H9 (cell line): ENCODE measurements around the gene OR1L6. TPM values are rescaled to one million over a fixed set of nuclear protein-coding genes. Genes with fewer than 3 reads are reported as not detected.

Experiments
- DNase-seq: peaks from one replicate; pipeline ENCODE4 v3.0.0-alpha.2; 2017
- H2AFZ ChIP-seq: one replicate; pipeline ENCODE4 v1.6.1; 2013; ENCODE audit warnings: mild to moderate bottlenecking, low read length, control low read depth, moderate library complexity
- H2AK5ac ChIP-seq: 2 replicates; pipeline ENCODE4 v1.6.1; 2013; ENCODE audit warnings: low read length, control low read depth, mixed read lengths; ENCODE audit not compliant: insufficient read length
- H2BK120ac ChIP-seq: one replicate; pipeline ENCODE4 v1.6.1; 2013; ENCODE audit warnings: low read depth, mild to moderate bottlenecking, low read length, control low read depth, inconsistent platforms; ENCODE audit not compliant: poor library complexity, severe bottlenecking
- H2BK12ac ChIP-seq: 2 replicates; pipeline ENCODE4 v1.6.1; 2013; ENCODE audit warnings: low read length, control low read depth, mixed read lengths, low read depth; ENCODE audit not compliant: insufficient read length
- H2BK15ac ChIP-seq: 2 replicates; pipeline ENCODE4 v1.6.1; 2013; ENCODE audit warnings: low read depth, low read length, control low read depth
- H2BK20ac ChIP-seq: one replicate; pipeline ENCODE4 v1.6.1; 2013; ENCODE audit warnings: low read depth, mild to moderate bottlenecking, low read length, control low read depth, inconsistent platforms; ENCODE audit not compliant: poor library complexity, severe bottlenecking
- H2BK5ac ChIP-seq: 2 replicates; pipeline ENCODE4 v1.6.1; 2013; ENCODE audit warnings: low read length, control low read depth, mixed read lengths; ENCODE audit not compliant: insufficient read length
- H3K14ac ChIP-seq: 2 replicates; pipeline ENCODE4 v1.6.1; 2013; ENCODE audit warnings: low read length, control low read depth; ENCODE audit not compliant: insufficient read depth
- H3K18ac ChIP-seq: 2 replicates; pipeline ENCODE4 v1.6.1; 2013; ENCODE audit warnings: low read depth, mild to moderate bottlenecking, mixed read lengths, low read length, control low read depth; ENCODE audit not compliant: insufficient read length
- H3K23ac ChIP-seq: 2 replicates; pipeline ENCODE4 v1.6.1; 2013; ENCODE audit warnings: low read length, control low read depth, mixed read lengths, low read depth; ENCODE audit not compliant: insufficient read length
- H3K23me2 ChIP-seq: 2 replicates; pipeline ENCODE4 v1.6.1; 2013; ENCODE audit warnings: low read depth, mild to moderate bottlenecking, mixed read lengths, low read length, control low read depth; ENCODE audit not compliant: insufficient read length, poor library complexity, severe bottlenecking
- H3K27ac ChIP-seq: 2 replicates; pipeline ENCODE4 v1.5.1; 2013; ENCODE audit warnings: low read length, control low read depth, mixed read lengths, low read depth; ENCODE audit not compliant: insufficient read length
- H3K27me3 ChIP-seq: 2 replicates; pipeline ENCODE4 v1.6.1; 2013; ENCODE audit warnings: low read length, control low read depth, inconsistent platforms; ENCODE audit not compliant: insufficient read depth
- H3K4ac ChIP-seq: 2 replicates; pipeline ENCODE4 v1.6.1; 2013; ENCODE audit warnings: low read depth, mild to moderate bottlenecking, control low read depth, inconsistent platforms, low read length, moderate library complexity
- H3K4me1 ChIP-seq: 2 replicates; pipeline ENCODE4 v1.6.1; 2013; ENCODE audit warnings: low read length, control low read depth, inconsistent platforms; ENCODE audit not compliant: insufficient read depth
- H3K4me2 ChIP-seq: 2 replicates; pipeline ENCODE4 v1.6.1; 2013; ENCODE audit warnings: low read length, control low read depth, mixed read lengths; ENCODE audit not compliant: insufficient read length, insufficient read depth
- H3K56ac ChIP-seq: 2 replicates; pipeline ENCODE4 v1.6.1; 2013; ENCODE audit warnings: low read depth, mild to moderate bottlenecking, mixed read lengths, low read length, control low read depth; ENCODE audit not compliant: insufficient read length
- H3K79me1 ChIP-seq: 2 replicates; pipeline ENCODE4 v1.6.1; 2013; ENCODE audit warnings: low read depth, mild to moderate bottlenecking, moderate library complexity, low read length, control low read depth, inconsistent platforms; ENCODE audit not compliant: insufficient read depth, poor library complexity, severe bottlenecking
- H3K79me2 ChIP-seq: 2 replicates; pipeline ENCODE4 v1.6.1; 2013; ENCODE audit warnings: low read length, control low read depth, inconsistent platforms; ENCODE audit not compliant: insufficient read depth
- H3K9ac ChIP-seq: 2 replicates; pipeline ENCODE4 v1.6.1; 2013; ENCODE audit warnings: low read length, control low read depth, mixed read lengths; ENCODE audit not compliant: insufficient read length; ENCODE audit errors: extremely low read depth
- H3K9me3 ChIP-seq: one replicate; pipeline ENCODE4 v1.6.1; 2013; ENCODE audit warnings: low read depth, low read length, inconsistent platforms; ENCODE audit not compliant: control insufficient read depth
- H3T11ph ChIP-seq: one replicate; pipeline ENCODE4 v1.6.1; 2013; ENCODE audit warnings: mild to moderate bottlenecking, low read length, control low read depth, inconsistent platforms
- H4K20me1 ChIP-seq: one replicate; pipeline ENCODE4 v1.6.1; 2013; ENCODE audit not compliant: control insufficient read depth, insufficient read length, insufficient read depth
- H4K5ac ChIP-seq: 2 replicates; pipeline ENCODE4 v1.6.1; 2013; ENCODE audit warnings: low read depth, mild to moderate bottlenecking, mixed read lengths, low read length, control low read depth; ENCODE audit not compliant: insufficient read length
- H4K8ac ChIP-seq: replicated peaks from 2 replicates; pipeline ENCODE4 v1.6.1; 2013; ENCODE audit warnings: low read length, control low read depth, mixed read lengths, low read depth; ENCODE audit not compliant: insufficient read length
- H4K91ac ChIP-seq: 2 replicates; pipeline ENCODE4 v1.6.1; 2013; ENCODE audit warnings: low read depth, mild to moderate bottlenecking, moderate library complexity, mixed read lengths, low read length, control low read depth; ENCODE audit not compliant: insufficient read length
- H3K27ac Mint-ChIP-seq, 3 experiments: 2 replicates in 2 of 3; 3 replicates in 1 of 3; pipeline ENCODE4 v1.8.0; 2020 to 2021; ENCODE audit warnings: mixed read lengths in 3 of 3, mild to moderate bottlenecking in 1 of 3, moderate library complexity in 1 of 3
- H3K27me3 Mint-ChIP-seq: 2 replicates; pipeline ENCODE4 v1.8.0; 2021; ENCODE audit warnings: low read depth, mild to moderate bottlenecking, moderate library complexity, mixed read lengths
- H3K36me3 Mint-ChIP-seq, 3 experiments: 2 replicates in 2 of 3; 3 replicates in 1 of 3; pipeline ENCODE4 v1.8.0; 2020 to 2021; ENCODE audit warnings: low read depth in 3 of 3, mixed read lengths in 3 of 3; ENCODE audit not compliant: insufficient read depth in 1 of 3
- H3K4me1 Mint-ChIP-seq, 2 experiments: 2 replicates each; pipeline ENCODE4 v1.8.0; 2020; ENCODE audit warnings: mixed read lengths in 2 of 2
- H3K4me3 Mint-ChIP-seq, 2 experiments: 2 replicates in 1 of 2; 3 replicates in 1 of 2; pipeline ENCODE4 v1.8.0; 2020 to 2021; ENCODE audit warnings: mild to moderate bottlenecking in 2 of 2, mixed read lengths in 2 of 2, moderate library complexity in 1 of 2
- H3K9me3 Mint-ChIP-seq, 2 experiments: 2 replicates in 1 of 2; 3 replicates in 1 of 2; pipeline ENCODE4 v1.8.0; 2020; ENCODE audit warnings: mild to moderate bottlenecking in 2 of 2, mixed read lengths in 2 of 2, moderate library complexity in 1 of 2
- CTCF ChIP-seq: fragments of 200-600 bp; sonication (generic); conservative IDR thresholded peaks from 3 replicates; pipeline ENCODE4 v1.8.0; 2021; ENCODE audit warnings: antibody characterized with exemption, mild to moderate bottlenecking
- WGBS: extraction: QIAGEN DNeasy Blood & Tissue Kit; methylation state at CpG from one replicate; pipeline ENCODE4 v1.1.7; 2013; ENCODE audit warnings: missing lambda C conversion rate, low lambda C conversion rate, mixed read lengths; ENCODE audit not compliant: insufficient read length; ENCODE audit errors: extremely low coverage; 5-methylcytosine and 5-hydroxymethylcytosine counted together
- total RNA-seq: library from RNA; stranded (reverse); gene quantifications from 2 replicates; pipeline ENCODE4 v1.2.1, GENCODE V29; 2021

Gene OR1L6
- total RNA-seq, 1 experiment from 2014 or later, result not detected

GRCh38 chr9:122779181-122779580 is 37.1 kb downstream of the OR1L6 start:
- DNase-seq, result no peak
- TF ChIP-seq CTCF, result no peak
- no peak overlapping the region for H3K18ac ChIP-seq
- H3K9ac ChIP-seq, result no peak overlapping the region
- Mint-ChIP-seq H3K4me1 (no peaks in the 10 kb centered on the region), H3K4me3 (no peak overlapping the region), H3K9me3 (peaks cover 58 to 83% of the 10 kb centered on the region in 2 experiments), H3K27me3 (no peaks in the 10 kb centered on the region; the same call in 1 of the 2 replicates), H3K27ac (no peak overlapping the region), H3K36me3 (peaks cover 0 to 10% (median 0%) of the 10 kb centered on the region in 3 experiments; a peak in 2 of 7 replicates)
- no peak overlapping the region for H4K8ac ChIP-seq
- no peak overlapping the region for H3K56ac ChIP-seq
- no peak overlapping the region for H2BK12ac ChIP-seq
- H3K27ac ChIP-seq, result no peak overlapping the region
- no peaks in the 10 kb centered on the region for H3K23me2 ChIP-seq
- no peak overlapping the region for H3T11ph ChIP-seq
- no peak overlapping the region for H2AK5ac ChIP-seq
- H3K27me3 ChIP-seq, result no peaks in the 10 kb centered on the region
- H3K4ac ChIP-seq, result no peak overlapping the region
- no peak overlapping the region for H2BK15ac ChIP-seq
- no peak overlapping the region for H2BK20ac ChIP-seq
- no peak overlapping the region for H4K5ac ChIP-seq
- no CpG with 5 or more reads among the region's 3 CpGs for WGBS
- H3K4me2 ChIP-seq, result no peak overlapping the region
- no peaks in the 10 kb centered on the region for H4K20me1 ChIP-seq
- no peaks in the 10 kb centered on the region for H3K4me1 ChIP-seq
- H2AFZ ChIP-seq, result no peak overlapping the region
- H3K23ac ChIP-seq, result no peak overlapping the region
- H2BK5ac ChIP-seq, result no peak overlapping the region
- H3K79me2 ChIP-seq, result no peaks in the 10 kb centered on the region
- H2BK120ac ChIP-seq, result no peak overlapping the region
- no peaks in the 10 kb centered on the region for H3K79me1 ChIP-seq
- H3K9me3 ChIP-seq, result peaks cover 29% of the 10 kb centered on the region
- H4K91ac ChIP-seq, result no peak overlapping the region
- no peak overlapping the region for H3K14ac ChIP-seq
